ENCODE measurements around the gene HOXB4. TPM values are rescaled to one million over a fixed set of nuclear protein-coding genes. Genes with fewer than 3 reads are reported as not detected.

The HOXB4 gene
- total and polyA plus RNA-seq, 10 of the 15 experiments (the other 5 are each of a cell fraction or from before 2014, with no cell fraction given), result 0.35 to 5.8 (median 3.0) TPM

GRCh38 chr17:48548523-48549280 lies 29.4 kb downstream of the HOXB4 start:
- H3K36me3 ChIP-seq (ENCODE audit: control insufficient read depth in 2 of 2, insufficient read depth in 2 of 2, low read length in 1 of 2), result peaks cover 0 to 6% of the 10 kb centered on the region in 2 experiments; a peak in 2 of 4 replicates
- 74% methylated on average over 6 of the region's 6 CpGs for WGBS (ENCODE audit: insufficient coverage, insufficient replicate concordance, low lambda C conversion rate, missing lambda C conversion rate)
- in situ Hi-C loops (cut with MboI) (no loop called here), intact Hi-C loops (cut with micrococcal nuclease; ENCODE audit: unreplicated experiment) (no loop called here)
- no peaks in the 10 kb centered on the region for H3K27me3 ChIP-seq (replicated peaks in 1 of 2; ENCODE audit: control insufficient read depth in 2 of 2, insufficient read depth in 2 of 2, low read length in 1 of 2)
- no peak overlapping the region for H3K9ac ChIP-seq (ENCODE audit: control insufficient read depth, insufficient read depth, low read length)
- H3K4me3 ChIP-seq, result no peak overlapping the region
- H3K27ac ChIP-seq (ENCODE audit: control insufficient read depth, insufficient read depth), result no peak overlapping the region
- H3K4me2 ChIP-seq (ENCODE audit: control insufficient read depth, insufficient read depth), result no peak overlapping the region
- ChIA-PET POLR2A (interaction anchor here (1.0 to 1.6 kb wide), 2 partner anchors 9 to 37 kb away, joined by 6 to 8 read pairs; no protein-coding TSS in a partner anchor), SMC1A (ENCODE audit: uncharacterized antibody, unreplicated experiment) (interaction anchor here (1.0 to 1.4 kb wide), 2 partner anchors 31 to 57 kb away, joined by 3 read pairs; no protein-coding TSS in a partner anchor), RAD21 (ENCODE audit: unreplicated experiment) (no interaction called here), CTCF (interaction anchor here (0.6 to 1.4 kb wide), 3 partner anchors 35 to 197 kb away, joined by 3 to 4 read pairs (median 3); no protein-coding TSS in a partner anchor)
- H3K9me3 ChIP-seq (replicated peaks; ENCODE audit: control insufficient read depth, insufficient read depth, low read length), result no peaks in the 10 kb centered on the region
- ATAC-seq (no peak), DNase-seq (ENCODE audit: low read depth, low spot score) (no peak), FAIRE-seq (no peak)
- no peaks in the 10 kb centered on the region; the same call in none of the 2 replicates for H3K79me2 ChIP-seq (ENCODE audit: control insufficient read depth, insufficient read depth, low read length)
- no TSS peak for BruUV-seq (replicated peaks)
- TF ChIP-seq MTA2 (IDR thresholded peaks at IDR 0.05; ENCODE audit: low read depth) (no peak), ZZZ3 (IDR thresholded peaks at IDR 0.05; ENCODE audit: control insufficient read depth, insufficient read length, low read depth) (no peak), PRDM15 (CRISPR knock-in tag; IDR thresholded peaks at IDR 0.05) (no peak), YY1 (IDR thresholded peaks at IDR 0.05; ENCODE audit: low read depth, low read length) (no peak), RFX5 (IDR thresholded peaks at IDR 0.05; ENCODE audit: low read depth, low read length) (no peak), NR2C1 (IDR thresholded peaks at IDR 0.05) (no peak), NR2C2 (IDR thresholded peaks at IDR 0.05; ENCODE audit: borderline replicate concordance, control insufficient read depth, insufficient read length, low read depth) (no peak), IRF5 (IDR thresholded peaks at IDR 0.05; ENCODE audit: borderline replicate concordance) (no peak)
- H3K4me1 ChIP-seq (ENCODE audit: control insufficient read depth, insufficient read depth, low read length), result peaks cover 7% of the 10 kb centered on the region
- H4K20me1 ChIP-seq (ENCODE audit: control insufficient read depth, insufficient read depth), result no peaks in the 10 kb centered on the region
- no peak overlapping the region for H2AFZ ChIP-seq (ENCODE audit: control insufficient read depth, low read depth, low read length)

Data from GM12878 (cell line).